Measurements from ENCODE around the gene ZNF19. TPM values are rescaled to one million over a fixed set of nuclear protein-coding genes. Genes with fewer than 3 reads are reported as not detected.

Gene ZNF19
- total RNA-seq, 4 donors from 2014 or later = 3.0 to 9.5 (median 5.9) TPM

- no peak for TF ChIP-seq CTCF (IDR thresholded peaks at IDR 0.05)
- no peak for DNase-seq (ENCODE audit: low spot score)
- ATAC-seq (ENCODE audit: low FRiP score) = no peak
Observed at GRCh38 chr16:71460941-71461340, 28.2 kb downstream of the ZNF19 start.

- ATAC-seq (ENCODE audit: low FRiP score) = peak; percentile 56
- DNase-seq (ENCODE audit: low spot score) = no peak
- no peak for TF ChIP-seq CTCF (IDR thresholded peaks at IDR 0.05)
Observed at GRCh38 chr16:71460236-71460635, 28.9 kb downstream of the ZNF19 start.

GRCh38 chr16:71459510-71459909, 29.6 kb downstream of the ZNF19 start:
- no peak for DNase-seq (ENCODE audit: low spot score)
- ATAC-seq (ENCODE audit: low FRiP score) = no peak
- TF ChIP-seq CTCF (IDR thresholded peaks at IDR 0.05) = no peak

- DNase-seq (ENCODE audit: low spot score) (no peak), ATAC-seq (ENCODE audit: low FRiP score) (no peak)
- TF ChIP-seq CTCF (IDR thresholded peaks at IDR 0.05) = no peak
Observed at GRCh38 chr16:71456801-71457200, 32.3 kb downstream of the ZNF19 start.

- no peak for TF ChIP-seq CTCF (IDR thresholded peaks at IDR 0.05)
- DNase-seq (ENCODE audit: low spot score) = no peak
- no peak for ATAC-seq (ENCODE audit: low FRiP score)
Observed at GRCh38 chr16:71453036-71453435, 36.1 kb downstream of the ZNF19 start.

- ATAC-seq (ENCODE audit: low FRiP score) (no peak), DNase-seq (ENCODE audit: low spot score) (no peak)
Observed at GRCh38 chr16:71449020-71449419, 40.1 kb downstream of the ZNF19 start.

More at GRCh38 chr16:71449020-71449419, 40.1 kb downstream of the ZNF19 start:
- TF ChIP-seq CTCF (IDR thresholded peaks at IDR 0.05) = no peak
